Spinal cord (tissue), 10 donors: ENCODE measurements around the gene RAPGEF1. TPM values are rescaled to one million over a fixed set of nuclear protein-coding genes. Genes with fewer than 3 reads are reported as not detected.

Experiments used
- DNase-seq, 6 donors: peaks; one replicate each; pipeline versions ENCODE4 v3.0.0 to v3.0.0-alpha.2; 2013 to 2015; ENCODE audit warnings: low spot score in 6 of 6, low read depth in 4 of 6
- H3K27ac ChIP-seq: one replicate; pipeline ENCODE4 v1.5.1; 2013; ENCODE audit warnings: low read depth, low read length, control low read depth
- H3K27me3 ChIP-seq: one replicate; pipeline ENCODE4 v1.6.1; 2013; ENCODE audit warnings: low read length; ENCODE audit not compliant: control insufficient read depth, insufficient read depth
- H3K36me3 ChIP-seq: one replicate; pipeline ENCODE4 v1.6.1; 2013; ENCODE audit warnings: low read length; ENCODE audit not compliant: control insufficient read depth, insufficient read depth
- H3K4me1 ChIP-seq: one replicate; pipeline ENCODE4 v1.6.1; 2013; ENCODE audit warnings: low read length; ENCODE audit not compliant: control insufficient read depth, insufficient read depth
- H3K4me3 ChIP-seq: one replicate; pipeline ENCODE4 v1.5.1; 2013; ENCODE audit warnings: low read depth, low read length, control low read depth
- H3K9me3 ChIP-seq: one replicate; pipeline ENCODE4 v1.6.1; 2013; ENCODE audit warnings: low read length; ENCODE audit not compliant: control insufficient read depth, insufficient read depth
- WGBS: methylation state at CpG from one replicate; pipeline ENCODE4 v1.1.5; 2013; ENCODE audit warnings: missing lambda C conversion rate; ENCODE audit not compliant: insufficient coverage; 5-methylcytosine and 5-hydroxymethylcytosine counted together
- polyA plus RNA-seq, 2 donors: library from polyadenylated mRNA; unstranded; fragments of 120-200 nt; gene quantifications; one replicate each; pipeline ENCODE4 v1.2.1, GENCODE V29; 2013; ENCODE audit not compliant: insufficient read length in 2 of 2
- total RNA-seq, 2 donors: library from RNA; depleted of rRNA in 1 of 2; stranded (reverse); fragments of 120-200 nt in 1 of 2; fragments of >200 nt in 1 of 2; gene quantifications; one replicate each; pipeline versions ENCODE4 v1.2.3 to v1.2.4, GENCODE V29; 2013 to 2014
- donor health status: healthy.

The RAPGEF1 gene
- total and polyA plus RNA-seq, 4 donors = 39.7 to 175 (median 89.2) TPM

GRCh38 chr9:131695836-131696460 lies 43.9 kb downstream of the RAPGEF1 start:
- Histone ChIP-seq H3K9me3 (no peaks in the 10 kb centered on the region), H3K36me3 (no peaks in the 10 kb centered on the region), H3K4me3 (no peak overlapping the region), H3K27ac (no peak overlapping the region), H3K27me3 (no peaks in the 10 kb centered on the region), H3K4me1 (peaks cover 30% of the 10 kb centered on the region)
- 86% methylated on average over 4 of the region's 6 CpGs for WGBS
- no peak for DNase-seq

- Histone ChIP-seq H3K36me3 (no peaks in the 10 kb centered on the region), H3K27me3 (no peaks in the 10 kb centered on the region), H3K4me1 (peaks cover 30% of the 10 kb centered on the region), H3K27ac (no peak overlapping the region), H3K4me3 (no peak overlapping the region), H3K9me3 (no peaks in the 10 kb centered on the region)
- no peak for DNase-seq
- WGBS = 79% methylated on average over 5 of the region's 5 CpGs
Observed at GRCh38 chr9:131695366-131695765, 44.5 kb downstream of the RAPGEF1 start.

GRCh38 chr9:131693651-131694597 lies 46.0 kb downstream of the RAPGEF1 start:
- Histone ChIP-seq H3K4me3 (no peak overlapping the region), H3K27me3 (no peaks in the 10 kb centered on the region), H3K9me3 (no peaks in the 10 kb centered on the region), H3K4me1 (peaks cover 21% of the 10 kb centered on the region), H3K36me3 (no peaks in the 10 kb centered on the region), H3K27ac (no peak overlapping the region)
- 100% methylated on average over 3 of the region's 4 CpGs for WGBS
- no peak for DNase-seq

- DNase-seq = peak in 1 of 6 donors; percentile 57
- H3K4me1 ChIP-seq = peaks cover 14% of the 10 kb centered on the region
- 90% methylated on average over 7 of the region's 7 CpGs for WGBS
- H3K9me3 ChIP-seq = no peaks in the 10 kb centered on the region
- H3K27ac ChIP-seq = no peak overlapping the region
- H3K36me3 ChIP-seq = no peaks in the 10 kb centered on the region
- no peaks in the 10 kb centered on the region for H3K27me3 ChIP-seq
- H3K4me3 ChIP-seq = no peak overlapping the region
Observed at GRCh38 chr9:131692612-131693562, 47.0 kb downstream of the RAPGEF1 start.

- no peak for DNase-seq
- Histone ChIP-seq H3K36me3 (no peaks in the 10 kb centered on the region), H3K9me3 (no peaks in the 10 kb centered on the region), H3K27ac (no peak overlapping the region), H3K4me3 (no peak overlapping the region), H3K27me3 (no peaks in the 10 kb centered on the region), H3K4me1 (peaks cover 6% of the 10 kb centered on the region)
- 94% methylated on average over 2 of the region's 7 CpGs for WGBS
Observed at GRCh38 chr9:131691969-131692611, 47.8 kb downstream of the RAPGEF1 start.

- no CpG with 5 or more reads among the region's 3 CpGs for WGBS
- Histone ChIP-seq H3K4me3 (no peak overlapping the region), H3K27ac (no peak overlapping the region), H3K4me1 (peaks cover 3% of the 10 kb centered on the region), H3K27me3 (no peaks in the 10 kb centered on the region), H3K9me3 (no peaks in the 10 kb centered on the region), H3K36me3 (no peaks in the 10 kb centered on the region)
- DNase-seq = no peak
Observed at GRCh38 chr9:131690941-131691573, 48.8 kb downstream of the RAPGEF1 start.

GRCh38 chr9:131690462-131690861 lies 49.4 kb downstream of the RAPGEF1 start:
- no peak overlapping the region for H3K4me3 ChIP-seq
- no peaks in the 10 kb centered on the region for H3K4me1 ChIP-seq
- H3K27ac ChIP-seq = no peak overlapping the region
- WGBS = no CpG with 5 or more reads among the region's 3 CpGs
- DNase-seq = no peak
- H3K27me3 ChIP-seq = no peaks in the 10 kb centered on the region
- H3K36me3 ChIP-seq = no peaks in the 10 kb centered on the region
- H3K9me3 ChIP-seq = no peaks in the 10 kb centered on the region

- WGBS = no CpG with 5 or more reads among the region's 3 CpGs
- no peaks in the 10 kb centered on the region for H3K9me3 ChIP-seq
- H3K27me3 ChIP-seq = no peaks in the 10 kb centered on the region
- H3K4me3 ChIP-seq = no peak overlapping the region
- no peaks in the 10 kb centered on the region for H3K4me1 ChIP-seq
- no peak overlapping the region for H3K27ac ChIP-seq
- DNase-seq = no peak
- no peaks in the 10 kb centered on the region for H3K36me3 ChIP-seq
Observed at GRCh38 chr9:131688377-131688776, 51.5 kb downstream of the RAPGEF1 start.
